ENCODE measurements around the gene SEMA4D.

DNA sequence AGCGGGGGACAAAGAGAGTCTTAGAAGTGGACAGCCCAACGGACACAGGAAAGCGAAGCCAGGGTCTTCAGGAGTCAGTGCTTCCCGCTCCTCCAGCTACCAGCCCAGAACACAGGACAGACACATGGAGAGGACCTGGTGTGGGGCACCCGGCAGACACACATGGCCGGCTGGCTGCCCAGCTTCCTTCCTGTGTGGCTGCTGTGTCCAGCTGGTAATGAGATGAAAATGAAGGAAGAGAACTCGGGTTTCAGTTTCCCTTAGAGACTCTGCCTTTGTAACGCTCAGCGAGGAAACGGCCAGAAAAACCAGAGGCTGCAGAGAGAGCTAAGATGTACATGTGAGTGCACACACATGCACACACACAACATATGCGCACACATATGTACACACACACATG, 92.1 kb downstream of the SEMA4D start:
- no peak for TF ChIP-seq POLR2A (IDR thresholded peaks at IDR 0.05; ENCODE audit: low read length)
- no peak for TF ChIP-seq GATA1 (IDR thresholded peaks at IDR 0.05; ENCODE audit: low read depth, low read length)

Data from erythroblast (primary cell).